HG02970 (cell line): ENCODE results near the gene TRIM72.
"Not testable (repeated sequence)": the region's sequence is repeated elsewhere in the genome, so short reads cannot be mapped to it uniquely, and the experiment has no call there.

Experiments used
- ATAC-seq: cut with Tn5 transposase; IDR thresholded peaks from one replicate; pipeline ENCODE4 v1.9.1; 2021; ENCODE audit warnings: mild to moderate bottlenecking, moderate library complexity, moderate number of reproducible peaks; ENCODE audit not compliant: unreplicated experiment, low FRiP score

The TRIM72 gene

DNA sequence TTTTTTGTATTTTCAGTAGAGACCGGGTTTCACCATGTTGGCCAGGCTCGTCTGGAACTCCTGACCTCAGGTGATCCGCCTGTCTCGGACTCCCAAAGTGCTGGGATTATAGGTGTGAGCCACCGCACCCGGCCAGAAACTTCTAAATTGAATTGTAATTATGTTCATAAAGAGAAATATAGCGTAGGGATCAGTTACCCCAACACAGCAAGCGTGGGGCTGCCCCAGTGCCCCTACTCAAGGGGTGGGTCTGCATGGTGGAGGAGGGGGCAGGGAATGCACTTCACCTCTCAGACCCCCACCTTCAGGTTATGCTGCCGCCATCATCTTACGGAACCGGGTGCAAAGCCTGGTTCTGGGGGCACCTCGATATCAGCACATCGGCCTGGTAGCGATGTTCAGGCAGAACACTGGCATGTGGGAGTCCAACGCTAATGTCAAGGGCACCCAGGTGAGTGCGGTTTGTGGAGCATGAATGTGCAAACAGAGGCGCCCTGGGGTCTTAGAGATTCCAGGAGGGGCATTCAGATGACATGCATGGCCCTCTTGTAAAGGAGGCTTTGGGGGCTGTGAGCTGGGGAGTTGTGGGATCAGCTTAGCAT, 63.8 kb downstream of the TRIM72 start:
- no peak for ATAC-seq

DNA sequence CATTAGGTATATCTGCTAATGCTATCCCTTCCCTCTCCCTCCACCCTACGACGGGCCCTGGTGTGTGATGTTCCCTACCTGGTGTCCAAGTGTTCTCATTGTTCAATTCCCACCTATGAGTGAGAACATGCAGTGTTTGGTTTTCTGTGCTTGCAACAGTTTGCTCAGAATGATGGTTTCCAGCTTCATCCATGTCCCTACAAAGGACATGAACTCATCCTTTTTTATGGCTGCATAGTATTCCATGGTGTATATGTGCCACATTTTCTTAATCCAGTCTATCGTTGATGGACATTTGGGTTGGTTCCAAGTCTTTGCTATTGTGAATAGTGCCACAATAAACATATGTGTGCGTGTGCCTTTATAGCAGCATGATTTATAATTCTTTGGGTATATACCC, 64.9 kb downstream of the TRIM72 start:
- ATAC-seq = not testable (repeated sequence)
